Osteocyte (in vitro differentiated cells): ENCODE results near the gene ALDH16A1. TPM values are rescaled to one million over a fixed set of nuclear protein-coding genes. Genes with fewer than 3 reads are reported as not detected.

Experiments used
- DNase-seq: peaks from one replicate; pipeline ENCODE4 v3.0.0; 2021; ENCODE audit warnings: mixed read lengths; ENCODE audit not compliant: unreplicated experiment; ENCODE audit errors: extremely low spot score
- H3K27ac Mint-ChIP-seq: one replicate; pipeline ENCODE4 v1.8.0; 2021; ENCODE audit warnings: mild to moderate bottlenecking, mixed read lengths; ENCODE audit not compliant: unreplicated experiment
- H3K27me3 Mint-ChIP-seq: one replicate; pipeline ENCODE4 v1.8.0; 2021; ENCODE audit warnings: mixed read lengths; ENCODE audit not compliant: unreplicated experiment
- H3K36me3 Mint-ChIP-seq: one replicate; pipeline ENCODE4 v1.8.0; 2021; ENCODE audit warnings: mixed read lengths; ENCODE audit not compliant: unreplicated experiment
- H3K4me1 Mint-ChIP-seq: one replicate; pipeline ENCODE4 v1.8.0; 2021; ENCODE audit warnings: mixed read lengths; ENCODE audit not compliant: unreplicated experiment
- H3K4me3 Mint-ChIP-seq: one replicate; pipeline ENCODE4 v1.8.0; 2021; ENCODE audit warnings: mild to moderate bottlenecking, moderate library complexity, mixed read lengths; ENCODE audit not compliant: unreplicated experiment
- H3K9me3 Mint-ChIP-seq: one replicate; pipeline ENCODE4 v1.8.0; 2021; ENCODE audit warnings: mixed read lengths; ENCODE audit not compliant: unreplicated experiment
- total RNA-seq: library from RNA; stranded (reverse); gene quantifications from 2 replicates; pipeline ENCODE4 v1.2.1, GENCODE V29; 2021
- TF ChIP-seq, protein P1 (sequence below): fragments of 200-600 bp; sonication (generic); IDR thresholded peaks from 2 replicates; pipeline ENCODE4 v1.5.0; 2021; ENCODE audit warnings: antibody characterized with exemption, mild to moderate bottlenecking, moderate library complexity

The ALDH16A1 gene
- total RNA-seq, 1 donor from 2014 or later, result 31.8 TPM

- H3K4me1 Mint-ChIP-seq, result peaks cover 6% of the 10 kb centered on the region
- H3K27me3 Mint-ChIP-seq, result peaks cover 15% of the 10 kb centered on the region
- no peaks in the 10 kb centered on the region for H3K9me3 Mint-ChIP-seq
- H3K4me3 Mint-ChIP-seq, result no peak overlapping the region
- H3K36me3 Mint-ChIP-seq, result no peaks in the 10 kb centered on the region
- no peak for DNase-seq
- H3K27ac Mint-ChIP-seq, result no peak overlapping the region
- TF ChIP-seq, protein P1, sequence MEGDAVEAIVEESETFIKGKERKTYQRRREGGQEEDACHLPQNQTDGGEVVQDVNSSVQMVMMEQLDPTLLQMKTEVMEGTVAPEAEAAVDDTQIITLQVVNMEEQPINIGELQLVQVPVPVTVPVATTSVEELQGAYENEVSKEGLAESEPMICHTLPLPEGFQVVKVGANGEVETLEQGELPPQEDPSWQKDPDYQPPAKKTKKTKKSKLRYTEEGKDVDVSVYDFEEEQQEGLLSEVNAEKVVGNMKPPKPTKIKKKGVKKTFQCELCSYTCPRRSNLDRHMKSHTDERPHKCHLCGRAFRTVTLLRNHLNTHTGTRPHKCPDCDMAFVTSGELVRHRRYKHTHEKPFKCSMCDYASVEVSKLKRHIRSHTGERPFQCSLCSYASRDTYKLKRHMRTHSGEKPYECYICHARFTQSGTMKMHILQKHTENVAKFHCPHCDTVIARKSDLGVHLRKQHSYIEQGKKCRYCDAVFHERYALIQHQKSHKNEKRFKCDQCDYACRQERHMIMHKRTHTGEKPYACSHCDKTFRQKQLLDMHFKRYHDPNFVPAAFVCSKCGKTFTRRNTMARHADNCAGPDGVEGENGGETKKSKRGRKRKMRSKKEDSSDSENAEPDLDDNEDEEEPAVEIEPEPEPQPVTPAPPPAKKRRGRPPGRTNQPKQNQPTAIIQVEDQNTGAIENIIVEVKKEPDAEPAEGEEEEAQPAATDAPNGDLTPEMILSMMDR, result no peak
Measured at GRCh38 chr19:49408816-49409440, 44.1 kb upstream of the ALDH16A1 start.

GRCh38 chr19:49409441-49410029 lies 43.5 kb upstream of the ALDH16A1 start:
- H3K4me3 Mint-ChIP-seq, result no peak overlapping the region
- no peak overlapping the region for H3K27ac Mint-ChIP-seq
- H3K9me3 Mint-ChIP-seq, result no peaks in the 10 kb centered on the region
- no peaks in the 10 kb centered on the region for H3K36me3 Mint-ChIP-seq
- DNase-seq, result no peak
- peaks cover 15% of the 10 kb centered on the region for H3K27me3 Mint-ChIP-seq
- H3K4me1 Mint-ChIP-seq, result no peaks in the 10 kb centered on the region
- TF ChIP-seq, protein P1, result no peak

- H3K27ac Mint-ChIP-seq, result no peak overlapping the region
- no peaks in the 10 kb centered on the region for H3K36me3 Mint-ChIP-seq
- H3K4me1 Mint-ChIP-seq, result no peaks in the 10 kb centered on the region
- no peaks in the 10 kb centered on the region for H3K9me3 Mint-ChIP-seq
- DNase-seq, result no peak
- TF ChIP-seq, protein P1, result no peak
- H3K4me3 Mint-ChIP-seq, result no peak overlapping the region
- peaks cover 23% of the 10 kb centered on the region for H3K27me3 Mint-ChIP-seq
Measured at GRCh38 chr19:49411681-49412326, 41.2 kb upstream of the ALDH16A1 start.

DNA sequence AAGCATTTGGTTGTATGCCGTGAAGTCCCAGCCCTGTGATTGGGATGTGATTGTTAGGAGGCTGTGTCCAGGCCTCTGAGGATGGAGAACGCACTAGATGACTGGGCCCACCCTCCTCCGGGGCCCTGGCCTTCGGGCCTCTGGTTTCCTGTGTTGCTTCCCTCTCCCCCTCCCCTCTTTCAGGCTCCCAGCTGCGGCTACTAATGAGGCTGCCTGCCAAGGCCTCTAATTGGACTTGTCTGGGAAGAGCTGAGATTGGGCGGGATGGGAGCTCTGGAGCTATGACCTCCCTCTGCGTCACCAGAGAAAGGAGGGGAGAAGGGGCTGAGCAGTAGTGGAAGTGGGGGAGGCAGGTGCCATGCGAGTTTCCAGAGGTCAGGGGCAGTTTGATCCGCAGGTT lies 39.7 kb upstream of the ALDH16A1 start:
- H3K36me3 Mint-ChIP-seq, result no peaks in the 10 kb centered on the region
- TF ChIP-seq, protein P1, result no peak
- H3K4me3 Mint-ChIP-seq, result no peak overlapping the region
- no peak overlapping the region for H3K27ac Mint-ChIP-seq
- no peak for DNase-seq
- no peaks in the 10 kb centered on the region for H3K4me1 Mint-ChIP-seq
- H3K27me3 Mint-ChIP-seq, result peaks cover 28% of the 10 kb centered on the region
- no peaks in the 10 kb centered on the region for H3K9me3 Mint-ChIP-seq

- Mint-ChIP-seq H3K27ac (no peak overlapping the region), H3K4me1 (no peaks in the 10 kb centered on the region), H3K27me3 (peaks cover 32% of the 10 kb centered on the region), H3K4me3 (no peak overlapping the region), H3K36me3 (no peaks in the 10 kb centered on the region), H3K9me3 (no peaks in the 10 kb centered on the region)
- no peak for DNase-seq
- TF ChIP-seq, protein P1, result no peak
Measured at GRCh38 chr19:49414256-49414655, 38.8 kb upstream of the ALDH16A1 start.
